GM23338 (cell line): ENCODE measurements around the gene CCDC30. TPM values are rescaled to one million over a fixed set of nuclear protein-coding genes. Genes with fewer than 3 reads are reported as not detected.
"Not testable (repeated sequence)": the region's sequence is repeated elsewhere in the genome, so short reads cannot be mapped to it uniquely, and the experiment has no call there.

ENCODE experiments used
- ATAC-seq: fragments of 200-7000 bp; cut with Tn5 transposase; 3 replicates; pipeline ENCODE4 v1.9.1; 2020
- DNase-seq: peaks from one replicate; pipeline ENCODE4 v3.0.0-alpha.2; 2015; ENCODE audit warnings: low spot score
- H2AFZ ChIP-seq: fragments of 200-600 bp; sonication (generic); 2 replicates; pipeline ENCODE4 v1.8.0; 2016; ENCODE audit warnings: antibody characterized with exemption, mild to moderate bottlenecking, moderate library complexity
- H3F3A ChIP-seq: fragments of 200-600 bp; sonication (generic); replicated peaks from 2 replicates; pipeline ENCODE4 v1.8.0; 2017; ENCODE audit warnings: antibody characterized with exemption, mixed run types, low read depth
- H3K27ac ChIP-seq: fragments of 200-600 bp; sonication (generic); 2 replicates; pipeline ENCODE4 v1.6.1; 2016; ENCODE audit warnings: low read depth
- H3K27me3 ChIP-seq: fragments of 200-600 bp; sonication (generic); 2 replicates; pipeline ENCODE4 v1.8.0; 2016; ENCODE audit warnings: mild to moderate bottlenecking, mixed run types, moderate library complexity; ENCODE audit not compliant: insufficient read depth
- H3K36me3 ChIP-seq: fragments of 200-600 bp; sonication (generic); 2 replicates; pipeline ENCODE4 v1.8.0; 2016; ENCODE audit warnings: mild to moderate bottlenecking; ENCODE audit not compliant: insufficient read depth
- H3K4me1 ChIP-seq: fragments of 200-600 bp; sonication (generic); 2 replicates; pipeline ENCODE4 v1.8.0; 2016; ENCODE audit warnings: mild to moderate bottlenecking, moderate library complexity; ENCODE audit not compliant: insufficient read depth
- H3K4me2 ChIP-seq: fragments of 200-600 bp; sonication (generic); 2 replicates; pipeline ENCODE4 v1.7.1; 2017; ENCODE audit warnings: mixed run types
- H3K4me3 ChIP-seq: fragments of 200-600 bp; sonication (generic); 2 replicates; pipeline ENCODE4 v1.6.1; 2016; ENCODE audit warnings: mixed run types
- H3K79me2 ChIP-seq: fragments of 200-600 bp; sonication (generic); replicated peaks from 2 replicates; pipeline ENCODE4 v1.8.0; 2017; ENCODE audit warnings: mild to moderate bottlenecking; ENCODE audit not compliant: insufficient read depth
- H3K9me2 ChIP-seq: fragments of 200-600 bp; sonication (generic); 2 replicates; pipeline ENCODE4 v1.8.0; 2017; ENCODE audit not compliant: insufficient read depth
- H4K20me1 ChIP-seq: fragments of 200-600 bp; sonication (generic); replicated peaks from 2 replicates; pipeline ENCODE4 v1.8.0; 2017; ENCODE audit warnings: mild to moderate bottlenecking; ENCODE audit not compliant: insufficient read depth
- H3K27ac Mint-ChIP-seq: 2 replicates; pipeline ENCODE4 v1.8.0; 2020; ENCODE audit warnings: inconsistent platforms, mild to moderate bottlenecking, moderate library complexity, mixed read lengths
- H3K27me3 Mint-ChIP-seq: 3 replicates; pipeline ENCODE4 v1.8.0; 2022; ENCODE audit warnings: low read depth, mild to moderate bottlenecking, moderate library complexity, mixed read lengths, inconsistent platforms; ENCODE audit not compliant: insufficient read depth, poor library complexity
- H3K36me3 Mint-ChIP-seq: 3 replicates; pipeline ENCODE4 v1.8.0; 2021; ENCODE audit warnings: low read depth, mild to moderate bottlenecking, inconsistent platforms, moderate library complexity, mixed read lengths
- H3K4me1 Mint-ChIP-seq: 3 replicates; pipeline ENCODE4 v1.8.0; 2020; ENCODE audit warnings: mild to moderate bottlenecking, inconsistent platforms, mixed read lengths
- H3K4me3 Mint-ChIP-seq: 3 replicates; pipeline ENCODE4 v1.8.0; 2021; ENCODE audit warnings: moderate library complexity, mild to moderate bottlenecking, inconsistent platforms, mixed read lengths
- H3K9me3 Mint-ChIP-seq: 3 replicates; pipeline ENCODE4 v1.8.0; 2020; ENCODE audit warnings: moderate library complexity, mild to moderate bottlenecking, inconsistent platforms, mixed read lengths
- CREB1 ChIP-seq: fragments of 250-450 bp; sonication (Bioruptor Pico); IDR thresholded peaks from 2 replicates; pipeline ENCODE4 v1.5.0; 2020; ENCODE audit warnings: low read depth, mild to moderate bottlenecking, moderate library complexity
- ETS1 ChIP-seq: IDR thresholded peaks from 2 replicates; pipeline ENCODE4 v1.6.1; 2016; ENCODE audit warnings: antibody characterized with exemption
- EZH2phosphoT487 ChIP-seq: fragments of 200-600 bp; sonication (generic); IDR thresholded peaks from one replicate; pipeline ENCODE4 v1.8.1; 2018; ENCODE audit warnings: antibody characterized with exemption; ENCODE audit not compliant: unreplicated experiment
- JUNB ChIP-seq: IDR thresholded peaks from one replicate; pipeline ENCODE4 v1.6.1; 2016; ENCODE audit warnings: antibody characterized with exemption; ENCODE audit not compliant: unreplicated experiment
- NANOG ChIP-seq: IDR thresholded peaks from 2 replicates; pipeline ENCODE4 v1.6.1; 2016; ENCODE audit warnings: antibody characterized with exemption, borderline replicate concordance
- POLR2AphosphoS5 ChIP-seq: IDR thresholded peaks from 2 replicates; pipeline ENCODE4 v1.6.1; 2016; ENCODE audit warnings: antibody characterized with exemption, low read depth
- STAT1 ChIP-seq: IDR thresholded peaks from one replicate; pipeline ENCODE4 v1.6.1; 2016; ENCODE audit warnings: antibody characterized with exemption; ENCODE audit not compliant: unreplicated experiment
- ZNF114 ChIP-seq: fragments of 250-450 bp; sonication (Bioruptor Pico); IDR thresholded peaks from 2 replicates; pipeline ENCODE4 v1.5.0; 2020; ENCODE audit warnings: mild to moderate bottlenecking, moderate library complexity
- ZNF331 ChIP-seq: fragments of 250-450 bp; sonication (Bioruptor Pico); IDR thresholded peaks from 2 replicates; pipeline ENCODE4 v1.5.0; 2020; ENCODE audit warnings: low read depth, mild to moderate bottlenecking, moderate library complexity
- polyA plus RNA-seq: library from polyadenylated mRNA; unstranded; fragments of >200 nt; fragmentation: Nextera tagmentation; extraction: Ambion mirVana; gene quantifications from 2 replicates; pipeline ENCODE4 v1.2.1, GENCODE V29; 2016
- total RNA-seq: library from RNA; depleted of rRNA; stranded (reverse); fragments of >200 nt; shearing (Covaris generic); gene quantifications from 2 replicates; pipeline ENCODE4 v1.2.3, GENCODE V29; 2014
- TF ChIP-seq, protein P1 (sequence below), 2 experiments: fragments of 200-600 bp in 1 of 2; sonication (generic) in 1 of 2; conservative IDR thresholded peaks; 2 replicates each; pipeline versions ENCODE4 v1.5.1 to v1.6.1; 2016 to 2017; ENCODE audit warnings: antibody characterized with exemption in 2 of 2, low read depth in 2 of 2, mild to moderate bottlenecking in 2 of 2, moderate library complexity in 1 of 2
- TF ChIP-seq, protein P2 (sequence below): IDR thresholded peaks from one replicate; pipeline ENCODE4 v1.6.1; 2018; ENCODE audit warnings: antibody characterized with exemption; ENCODE audit not compliant: unreplicated experiment

The CCDC30 gene
- total and polyA plus RNA-seq, 2 experiments from 2014 or later = 0.56 to 1.8 TPM

DNA sequence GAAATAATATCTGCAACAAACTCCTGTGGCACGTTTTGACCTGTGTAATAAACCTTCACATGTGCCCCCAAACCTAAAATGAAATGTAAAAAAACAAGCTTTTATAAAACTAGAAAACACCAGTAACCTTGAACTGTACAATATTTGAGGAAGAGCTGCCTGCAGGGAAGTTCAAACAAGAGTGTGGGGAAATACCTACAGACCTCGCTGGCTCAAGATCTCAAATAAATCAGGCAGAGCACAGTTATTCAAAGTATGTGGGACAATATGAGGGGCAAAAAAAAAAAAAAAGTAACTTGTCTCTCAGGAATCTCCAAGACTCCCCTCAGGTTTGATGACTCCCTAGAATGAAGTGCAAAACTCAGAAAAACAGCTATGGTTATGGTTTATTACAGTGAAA, 157.2 kb downstream of the CCDC30 start (continued):
- TF ChIP-seq POLR2AphosphoS5 (no peak), ZNF114 (CRISPR knock-in tag) (no peak), STAT1 (no peak), ETS1 (no peak), NANOG (no peak), JUNB (no peak)

DNA sequence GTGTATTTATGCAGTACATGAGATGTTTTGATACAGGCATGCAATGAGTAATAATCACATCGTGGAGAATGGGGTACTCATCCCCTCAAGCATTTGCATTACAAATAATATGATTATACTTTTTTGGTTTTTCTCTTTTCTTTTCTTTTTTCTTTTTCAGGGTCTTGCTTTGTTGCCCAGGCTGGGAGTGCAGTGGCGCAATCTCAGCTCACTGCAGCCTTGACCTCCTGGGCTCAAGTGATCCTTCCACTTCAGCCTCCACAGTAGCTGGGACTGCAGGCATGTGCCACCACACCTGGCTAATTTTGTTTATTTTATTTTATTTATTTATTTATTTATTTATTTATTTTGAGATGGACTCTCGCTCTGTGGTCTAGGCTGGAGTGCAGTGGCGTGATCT, 158.1 kb downstream of the CCDC30 start:
- H4K20me1 ChIP-seq, H3F3A ChIP-seq, H3K4me1 Mint-ChIP-seq, H3K9me2 ChIP-seq, H2AFZ ChIP-seq, H3K9me3 Mint-ChIP-seq, ATAC-seq, H3K27me3 Mint-ChIP-seq, H3K27me3 ChIP-seq, H3K4me3 Mint-ChIP-seq, H3K4me1 ChIP-seq, DNase-seq, H3K36me3 ChIP-seq, H3K27ac ChIP-seq, H3K27ac Mint-ChIP-seq, H3K4me3 ChIP-seq, H3K36me3 Mint-ChIP-seq, H3K4me2 ChIP-seq, H3K79me2 ChIP-seq: not testable (repeated sequence)

DNA sequence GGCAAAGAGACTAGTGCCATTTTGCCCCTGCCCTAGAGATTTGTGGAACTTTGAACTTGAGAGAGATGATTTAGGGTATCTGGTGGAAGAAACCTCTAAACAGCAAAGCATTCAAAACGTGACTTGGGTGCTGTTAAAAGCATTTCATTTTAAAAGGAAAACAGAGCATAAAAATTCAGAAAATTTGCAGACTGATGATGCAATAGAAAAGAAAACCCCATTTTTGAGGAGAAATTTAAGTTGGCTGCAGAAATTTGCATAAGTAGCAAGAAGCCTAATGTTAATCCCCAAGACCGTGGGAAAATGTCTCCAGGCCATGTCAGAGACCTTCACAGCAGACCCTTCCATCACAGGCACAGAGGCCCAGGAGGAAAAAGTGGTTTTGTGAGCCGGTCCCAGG, 164.1 kb downstream of the CCDC30 start:
- not testable (repeated sequence) for H3K4me1 ChIP-seq, H2AFZ ChIP-seq, H3K9me2 ChIP-seq, H3K9me3 Mint-ChIP-seq, H3K27ac Mint-ChIP-seq, H3K36me3 Mint-ChIP-seq, H3F3A ChIP-seq, H3K4me2 ChIP-seq, H3K27me3 Mint-ChIP-seq, H4K20me1 ChIP-seq, H3K4me3 Mint-ChIP-seq, ATAC-seq, H3K36me3 ChIP-seq, H3K4me3 ChIP-seq, H3K27ac ChIP-seq, DNase-seq, H3K4me1 Mint-ChIP-seq, H3K27me3 ChIP-seq, H3K79me2 ChIP-seq

DNA sequence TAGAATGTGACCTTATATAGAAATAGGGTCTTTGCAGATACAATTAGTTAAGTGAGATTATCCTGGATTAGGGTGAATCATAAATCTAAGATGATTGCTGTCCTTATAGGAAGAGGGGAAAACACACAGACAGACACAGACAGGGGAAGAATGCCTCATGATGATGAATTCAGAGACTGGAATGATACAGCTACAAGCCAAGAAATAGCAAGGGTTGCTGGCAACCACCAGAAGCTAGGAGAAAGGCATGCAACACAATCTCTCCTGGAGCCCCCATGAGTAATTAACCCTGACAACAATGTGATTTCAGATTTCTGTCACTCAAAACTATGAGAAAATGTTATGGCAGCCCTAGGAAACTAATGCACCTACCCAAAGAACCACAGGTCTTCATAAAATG, 176.0 kb downstream of the CCDC30 start:
- no peaks in the 10 kb centered on the region for H4K20me1 ChIP-seq
- no peaks in the 10 kb centered on the region for H3K4me1 ChIP-seq
- H3K27me3 ChIP-seq = no peaks in the 10 kb centered on the region
- Mint-ChIP-seq H3K36me3 (no peaks in the 10 kb centered on the region), H3K4me3 (no peak overlapping the region), H3K4me1 (no peaks in the 10 kb centered on the region), H3K9me3 (no peaks in the 10 kb centered on the region), H3K27me3 (no peaks in the 10 kb centered on the region), H3K27ac (no peak overlapping the region)
- no peaks in the 10 kb centered on the region for H3K36me3 ChIP-seq
- H3K4me2 ChIP-seq = no peak overlapping the region
- DNase-seq (no peak), ATAC-seq (no peak)
- no peak overlapping the region for H3K27ac ChIP-seq
- no peak overlapping the region for H2AFZ ChIP-seq
- H3K79me2 ChIP-seq = no peaks in the 10 kb centered on the region
- no peak overlapping the region for H3K4me3 ChIP-seq
- no peaks in the 10 kb centered on the region for H3K9me2 ChIP-seq
- no peaks in the 10 kb centered on the region for H3F3A ChIP-seq
- no peak for TF ChIP-seq ETS1
- TF ChIP-seq EZH2phosphoT487 = no peak
- TF ChIP-seq CREB1 (CRISPR knock-in tag) = no peak
- no peak for TF ChIP-seq STAT1
- no peak for TF ChIP-seq ZNF114 (CRISPR knock-in tag)
- TF ChIP-seq JUNB = no peak
- TF ChIP-seq ZNF331 (CRISPR knock-in tag) = no peak
- TF ChIP-seq, protein P1, sequence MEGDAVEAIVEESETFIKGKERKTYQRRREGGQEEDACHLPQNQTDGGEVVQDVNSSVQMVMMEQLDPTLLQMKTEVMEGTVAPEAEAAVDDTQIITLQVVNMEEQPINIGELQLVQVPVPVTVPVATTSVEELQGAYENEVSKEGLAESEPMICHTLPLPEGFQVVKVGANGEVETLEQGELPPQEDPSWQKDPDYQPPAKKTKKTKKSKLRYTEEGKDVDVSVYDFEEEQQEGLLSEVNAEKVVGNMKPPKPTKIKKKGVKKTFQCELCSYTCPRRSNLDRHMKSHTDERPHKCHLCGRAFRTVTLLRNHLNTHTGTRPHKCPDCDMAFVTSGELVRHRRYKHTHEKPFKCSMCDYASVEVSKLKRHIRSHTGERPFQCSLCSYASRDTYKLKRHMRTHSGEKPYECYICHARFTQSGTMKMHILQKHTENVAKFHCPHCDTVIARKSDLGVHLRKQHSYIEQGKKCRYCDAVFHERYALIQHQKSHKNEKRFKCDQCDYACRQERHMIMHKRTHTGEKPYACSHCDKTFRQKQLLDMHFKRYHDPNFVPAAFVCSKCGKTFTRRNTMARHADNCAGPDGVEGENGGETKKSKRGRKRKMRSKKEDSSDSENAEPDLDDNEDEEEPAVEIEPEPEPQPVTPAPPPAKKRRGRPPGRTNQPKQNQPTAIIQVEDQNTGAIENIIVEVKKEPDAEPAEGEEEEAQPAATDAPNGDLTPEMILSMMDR (conservative IDR thresholded peaks at IDR 0.05; ENCODE audit: low read depth in 2 of 2) = no peak
- TF ChIP-seq POLR2AphosphoS5 = no peak
- TF ChIP-seq, protein P2, sequence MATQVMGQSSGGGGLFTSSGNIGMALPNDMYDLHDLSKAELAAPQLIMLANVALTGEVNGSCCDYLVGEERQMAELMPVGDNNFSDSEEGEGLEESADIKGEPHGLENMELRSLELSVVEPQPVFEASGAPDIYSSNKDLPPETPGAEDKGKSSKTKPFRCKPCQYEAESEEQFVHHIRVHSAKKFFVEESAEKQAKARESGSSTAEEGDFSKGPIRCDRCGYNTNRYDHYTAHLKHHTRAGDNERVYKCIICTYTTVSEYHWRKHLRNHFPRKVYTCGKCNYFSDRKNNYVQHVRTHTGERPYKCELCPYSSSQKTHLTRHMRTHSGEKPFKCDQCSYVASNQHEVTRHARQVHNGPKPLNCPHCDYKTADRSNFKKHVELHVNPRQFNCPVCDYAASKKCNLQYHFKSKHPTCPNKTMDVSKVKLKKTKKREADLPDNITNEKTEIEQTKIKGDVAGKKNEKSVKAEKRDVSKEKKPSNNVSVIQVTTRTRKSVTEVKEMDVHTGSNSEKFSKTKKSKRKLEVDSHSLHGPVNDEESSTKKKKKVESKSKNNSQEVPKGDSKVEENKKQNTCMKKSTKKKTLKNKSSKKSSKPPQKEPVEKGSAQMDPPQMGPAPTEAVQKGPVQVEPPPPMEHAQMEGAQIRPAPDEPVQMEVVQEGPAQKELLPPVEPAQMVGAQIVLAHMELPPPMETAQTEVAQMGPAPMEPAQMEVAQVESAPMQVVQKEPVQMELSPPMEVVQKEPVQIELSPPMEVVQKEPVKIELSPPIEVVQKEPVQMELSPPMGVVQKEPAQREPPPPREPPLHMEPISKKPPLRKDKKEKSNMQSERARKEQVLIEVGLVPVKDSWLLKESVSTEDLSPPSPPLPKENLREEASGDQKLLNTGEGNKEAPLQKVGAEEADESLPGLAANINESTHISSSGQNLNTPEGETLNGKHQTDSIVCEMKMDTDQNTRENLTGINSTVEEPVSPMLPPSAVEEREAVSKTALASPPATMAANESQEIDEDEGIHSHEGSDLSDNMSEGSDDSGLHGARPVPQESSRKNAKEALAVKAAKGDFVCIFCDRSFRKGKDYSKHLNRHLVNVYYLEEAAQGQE = no peak
